NOMO-1 treated with DMSO at 0.1 percent for 48 hours (cell line): ENCODE data around the gene C20orf202.
"Not testable (repeated sequence)": the region's sequence is repeated elsewhere in the genome, so short reads cannot be mapped to it uniquely, and the experiment has no call there.

Experiments used
- DNase-seq: peaks from one replicate; lab custom pipeline; 2025; ENCODE audit not compliant: unreplicated experiment; lab: John Stamatoyannopoulos, UW

The C20orf202 gene

DNA sequence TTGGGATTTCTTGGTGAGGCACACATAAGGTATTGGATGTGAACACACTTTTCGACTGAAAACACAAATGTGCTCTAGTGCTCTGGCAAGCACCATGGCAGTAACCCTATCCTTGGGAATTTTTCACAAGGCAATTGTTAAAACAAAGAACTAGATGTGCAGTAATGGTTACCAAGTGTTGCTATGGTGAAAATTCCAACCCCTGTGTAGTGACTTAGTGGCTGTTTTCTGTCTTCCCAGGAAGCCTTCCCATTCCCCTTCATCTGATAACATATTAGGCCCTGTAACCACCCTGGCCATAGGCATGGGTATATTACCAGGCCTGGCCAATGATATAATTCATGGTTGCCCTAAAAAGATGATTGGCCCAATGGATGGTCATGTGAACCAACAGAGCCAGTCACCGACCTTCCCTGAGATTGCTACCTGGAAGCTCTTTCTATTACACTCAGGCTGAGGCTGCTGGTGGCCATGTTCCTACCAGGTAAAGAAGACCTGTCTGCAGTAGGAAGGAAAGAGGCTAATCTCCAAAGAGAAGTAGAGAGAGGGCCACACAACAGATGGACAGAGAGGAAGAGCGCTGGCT, 4.1 kb downstream of the C20orf202 start:
- DNase-seq = no peak

DNA sequence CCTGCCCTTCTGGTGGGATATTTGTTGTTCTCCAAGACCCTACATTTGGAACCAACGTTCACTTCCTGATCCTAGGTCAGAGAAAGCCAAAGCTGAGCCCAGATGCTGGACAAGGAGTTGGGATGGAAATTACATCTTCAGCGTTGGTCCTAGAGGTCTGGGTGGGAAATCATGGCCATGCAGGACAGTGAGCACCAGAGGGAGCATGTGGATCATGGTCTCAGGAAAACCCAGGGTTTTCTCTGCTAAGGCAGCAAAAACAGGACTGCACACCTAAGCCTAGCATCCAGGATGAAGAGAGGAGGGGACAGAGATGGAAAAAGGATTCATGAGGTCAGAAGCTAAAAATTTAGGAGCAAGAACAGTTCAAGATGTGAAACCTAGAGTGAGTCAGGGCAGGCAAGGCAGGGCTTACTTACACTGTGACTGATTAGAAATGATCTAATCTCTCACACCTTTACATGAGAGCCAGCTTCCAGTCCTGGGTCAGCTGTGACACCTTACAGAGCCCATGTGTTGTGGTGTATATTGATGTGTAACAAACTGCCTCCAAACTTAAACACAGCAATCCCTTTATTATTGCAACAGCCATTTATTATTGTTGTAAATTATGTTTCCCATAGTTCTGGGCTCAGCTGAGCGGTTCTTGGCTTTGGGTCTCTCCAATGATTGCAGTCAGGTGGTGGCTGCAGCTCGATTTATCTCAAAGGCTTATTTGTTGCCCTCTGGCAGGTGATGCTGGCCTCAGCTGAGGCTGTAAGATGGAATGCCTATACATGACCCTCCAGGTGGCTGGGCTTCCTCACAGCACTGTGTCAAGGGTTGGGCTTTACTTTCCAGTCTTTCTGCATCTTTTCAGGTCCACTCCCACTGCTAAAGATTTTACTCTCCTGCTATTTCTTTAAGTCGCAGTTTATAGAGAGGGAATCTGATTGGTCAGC, 6.5 kb downstream of the C20orf202 start:
- DNase-seq = no peak

- no peak for DNase-seq
Observed at GRCh38 chr20:1210501-1210900, 7.2 kb downstream of the C20orf202 start.

GRCh38 chr20:1212023-1212422, 8.8 kb downstream of the C20orf202 start:
- DNase-seq = no peak

- peak; percentile 47 for DNase-seq
Observed at GRCh38 chr20:1212607-1213396, 9.5 kb downstream of the C20orf202 start.

GRCh38 chr20:1214838-1215261, 11.6 kb downstream of the C20orf202 start:
- no peak for DNase-seq

DNA sequence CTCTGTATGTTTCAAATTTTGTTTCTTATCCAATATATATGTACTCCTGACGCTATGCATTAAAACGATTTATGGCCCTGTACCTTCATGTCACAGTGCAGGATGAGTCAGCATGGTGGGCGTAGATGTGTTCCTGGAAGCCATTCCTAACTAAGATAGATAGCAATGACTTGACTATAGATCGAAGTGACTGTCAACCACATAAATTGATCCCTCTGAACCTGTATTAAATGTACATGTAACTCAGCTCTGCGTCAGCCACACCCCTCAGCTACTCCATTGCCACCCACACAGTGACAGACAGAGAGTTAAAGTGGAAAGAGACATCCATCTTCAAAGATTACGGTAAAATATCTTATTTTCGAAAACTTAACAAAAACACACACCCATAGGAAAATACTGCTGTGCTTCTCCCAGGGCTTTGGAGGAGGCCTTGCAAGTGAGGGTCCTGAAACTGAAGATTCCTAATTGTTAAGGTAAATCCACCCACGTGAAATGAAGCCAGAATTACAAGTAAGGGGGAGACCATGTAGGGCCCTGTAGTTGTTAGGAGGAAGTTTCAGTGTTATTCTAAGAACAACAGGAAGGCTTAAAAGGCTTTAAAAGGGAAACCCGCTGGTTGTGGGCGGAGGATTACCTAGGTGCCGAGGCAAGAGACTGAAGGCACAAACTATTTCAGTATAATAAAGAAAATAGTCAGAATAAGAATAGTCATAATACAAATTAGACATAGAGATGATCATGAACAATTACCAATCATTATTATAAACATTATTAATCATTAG, 12.3 kb downstream of the C20orf202 start:
- DNase-seq = no peak

- DNase-seq = not testable (repeated sequence)
Observed at GRCh38 chr20:1216527-1217427, 13.5 kb downstream of the C20orf202 start.

DNA sequence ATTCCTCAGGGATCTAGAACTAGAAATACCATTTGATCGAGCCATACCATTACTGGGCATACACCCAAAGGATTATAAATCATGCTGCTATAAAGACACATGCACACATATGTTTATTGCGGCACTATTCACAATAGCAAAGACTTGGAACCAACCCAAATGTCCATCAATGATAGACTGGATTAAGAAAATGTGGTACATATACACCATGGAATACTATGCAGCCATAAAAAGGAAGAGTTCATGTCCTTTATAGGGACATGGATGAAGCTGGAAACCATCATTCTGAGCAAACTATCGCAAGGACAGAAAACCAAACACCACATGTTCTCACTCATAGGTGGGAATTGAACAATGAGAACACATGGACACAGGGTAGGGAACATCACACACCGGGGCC, 19.5 kb downstream of the C20orf202 start:
- not testable (repeated sequence) for DNase-seq

DNA sequence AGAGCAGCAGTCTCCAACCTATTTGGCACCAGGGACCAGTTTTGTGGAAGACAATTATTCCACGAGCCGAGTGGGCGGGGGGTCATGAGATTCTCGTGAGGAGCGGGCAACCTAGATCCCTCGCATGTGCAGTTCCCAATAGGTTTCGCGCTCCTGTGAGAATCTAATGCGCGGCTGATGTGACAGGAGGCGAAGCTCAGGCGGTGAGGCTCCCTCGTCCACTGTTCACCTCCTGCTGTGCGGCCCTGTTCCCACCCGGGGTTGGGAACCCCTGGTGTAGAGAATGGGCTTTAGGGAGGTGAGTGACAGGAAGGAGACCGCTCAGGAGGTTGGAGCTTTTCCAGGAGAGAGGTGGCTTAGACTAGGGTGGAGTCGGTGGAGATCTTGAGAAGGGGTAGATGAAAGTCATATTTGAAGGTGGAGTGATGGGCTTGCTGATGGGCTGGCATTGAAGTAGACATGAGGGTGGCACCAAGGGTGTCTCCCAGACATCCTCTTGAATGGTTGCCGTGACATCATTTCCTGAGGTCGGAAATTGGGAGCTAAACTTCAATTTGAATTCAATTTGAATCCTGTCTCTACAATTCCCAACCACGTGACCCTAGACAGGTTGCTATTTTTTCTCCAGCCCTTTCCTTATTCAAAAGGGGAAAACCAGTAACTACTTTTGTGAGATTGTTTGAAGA, 21.1 kb downstream of the C20orf202 start:
- DNase-seq = no peak

GRCh38 chr20:1225263-1225782, 22.1 kb downstream of the C20orf202 start:
- DNase-seq = no peak

DNA sequence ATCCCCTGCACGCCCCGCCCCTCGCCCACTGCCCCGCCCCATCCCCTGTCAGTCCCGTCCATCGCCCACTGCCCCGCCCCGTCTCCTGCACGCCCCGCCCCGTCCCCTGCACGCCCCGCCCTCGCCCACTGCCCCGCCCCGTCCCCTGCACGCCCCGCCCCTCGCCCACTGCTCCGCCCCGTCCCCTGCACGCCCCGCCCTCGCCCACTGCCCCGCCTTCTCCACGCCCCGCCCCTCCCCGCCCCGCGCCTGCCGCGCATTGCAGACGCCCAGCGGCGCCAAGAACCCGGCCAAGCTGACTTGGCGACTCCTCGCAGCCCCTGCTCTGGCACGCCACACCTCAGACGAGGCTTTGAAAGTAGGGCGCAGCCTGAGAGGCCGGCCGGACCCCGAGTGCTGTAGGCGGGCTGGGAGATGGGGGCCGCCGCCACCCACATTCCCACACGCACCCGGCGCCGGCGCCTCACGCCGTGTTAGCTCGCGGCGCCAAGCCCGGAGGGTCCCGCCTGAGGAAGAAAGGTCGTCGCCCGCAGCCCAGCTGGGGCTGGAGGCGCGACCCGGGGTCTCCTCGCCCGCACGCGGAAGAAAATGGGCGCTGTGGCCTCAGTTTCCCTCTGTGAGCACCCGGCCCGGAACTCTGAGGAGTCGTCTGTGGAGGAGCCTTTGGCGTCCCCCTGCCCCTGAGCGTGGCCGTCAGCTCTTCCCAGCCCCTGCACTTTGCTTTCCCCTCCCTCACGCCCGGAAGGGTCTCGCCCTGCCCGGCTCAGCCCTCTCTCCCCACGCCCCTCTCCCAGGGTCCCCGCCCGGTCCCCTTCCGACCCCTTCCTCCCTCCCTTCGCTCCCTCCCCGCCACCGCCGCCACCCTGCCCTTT, 22.8 kb downstream of the C20orf202 start, which contains the start of gene RAD21L1:
RAD21L1 (plus strand) TSS at position 262 of the 872 bp plus-strand sequence. CDS start 2,410 bp downstream, outside the sequence.
- peak; percentile 51 for DNase-seq

GRCh38 chr20:1229541-1229940, 26.3 kb downstream of the C20orf202 start:
- no peak for DNase-seq

DNA sequence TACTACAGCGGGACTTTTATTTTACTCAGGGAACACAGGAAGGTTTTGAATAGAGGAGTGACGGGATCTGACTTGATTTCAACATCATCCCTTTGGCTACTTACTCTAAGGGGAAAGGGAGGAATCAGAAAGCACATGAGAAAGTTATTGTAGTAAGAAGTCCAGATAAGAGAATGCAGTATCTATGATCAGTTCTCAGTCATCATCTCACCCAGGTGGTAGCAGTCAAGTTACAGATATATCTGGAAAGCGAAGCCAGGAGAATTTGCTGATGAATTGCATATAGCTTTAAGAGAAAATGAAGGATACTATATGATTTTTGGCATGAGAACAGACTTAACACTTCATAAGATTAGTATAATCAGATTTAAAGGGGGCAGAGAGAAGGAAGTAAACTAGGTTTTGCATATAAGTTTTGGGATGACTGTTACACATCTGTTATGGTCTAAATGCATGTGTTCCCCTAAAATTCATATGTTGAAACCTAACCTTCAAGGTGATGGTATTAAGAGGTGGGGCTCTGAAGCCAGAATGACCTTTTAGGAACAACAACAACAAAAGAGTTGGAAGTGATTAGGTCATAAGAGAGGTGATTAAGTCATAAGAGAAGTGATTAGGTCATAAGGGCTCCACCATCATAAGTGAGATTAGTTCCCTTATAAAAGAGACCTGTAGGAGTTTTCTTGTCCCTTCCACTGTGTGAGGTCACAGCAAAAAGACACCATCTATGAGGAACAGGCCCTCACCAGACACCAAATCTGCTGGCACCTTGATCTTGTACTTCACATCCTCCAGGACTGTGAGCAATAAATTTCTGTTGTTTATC, 29.2 kb downstream of the C20orf202 start:
- no peak for DNase-seq

DNA sequence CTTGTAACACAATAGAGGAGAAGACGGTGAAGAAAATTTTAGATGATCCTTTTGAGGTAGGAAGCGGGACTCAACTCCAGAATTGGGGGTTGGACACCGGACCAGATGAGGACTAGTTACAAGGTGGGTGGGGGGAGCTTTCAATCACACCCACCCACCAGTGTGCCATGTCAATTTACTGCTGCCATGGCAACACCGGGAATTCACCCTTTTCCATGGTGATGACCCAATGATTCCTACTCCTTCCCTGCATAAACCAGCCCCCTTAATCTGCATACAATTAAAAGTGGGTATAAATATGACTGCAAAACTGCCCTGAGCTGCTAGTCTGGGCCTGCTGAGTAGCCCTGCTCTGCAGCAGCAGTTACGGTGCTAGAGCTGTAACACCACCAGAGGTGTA, 37.3 kb downstream of the C20orf202 start:
- no peak for DNase-seq

- DNase-seq = no peak
Observed at GRCh38 chr20:1241456-1241855, 38.2 kb downstream of the C20orf202 start.

DNA sequence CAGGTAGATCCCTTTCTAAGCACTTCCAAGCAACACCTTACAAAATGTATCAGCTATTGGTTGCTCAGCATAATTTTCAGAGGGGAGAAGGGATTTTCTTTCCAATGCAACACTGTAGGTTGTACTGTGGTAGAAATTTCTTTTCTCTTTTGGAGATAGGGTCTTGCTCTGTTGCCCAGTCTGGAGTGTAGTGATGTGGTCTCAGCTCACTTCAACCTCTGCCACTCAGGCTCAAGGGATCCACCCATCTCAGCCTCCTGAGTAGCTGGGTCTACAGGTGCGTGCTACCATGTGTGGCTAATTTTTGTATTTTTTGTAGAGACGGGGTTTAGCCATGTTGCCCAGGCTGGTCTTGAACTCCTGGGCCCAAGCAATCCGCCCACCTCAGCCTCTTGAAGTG, 38.8 kb downstream of the C20orf202 start:
- DNase-seq = no peak
